GM12872 (cell line): ENCODE measurements around the gene SLAMF6.

Experiments used
- CTCF ChIP-seq: IDR thresholded peaks from 3 replicates; pipeline ENCODE4 v1.5.1; 2011; ENCODE audit warnings: low read depth, mild to moderate bottlenecking, low read length, moderate library complexity; ENCODE audit not compliant: insufficient read depth

SLAMF6 gene

DNA sequence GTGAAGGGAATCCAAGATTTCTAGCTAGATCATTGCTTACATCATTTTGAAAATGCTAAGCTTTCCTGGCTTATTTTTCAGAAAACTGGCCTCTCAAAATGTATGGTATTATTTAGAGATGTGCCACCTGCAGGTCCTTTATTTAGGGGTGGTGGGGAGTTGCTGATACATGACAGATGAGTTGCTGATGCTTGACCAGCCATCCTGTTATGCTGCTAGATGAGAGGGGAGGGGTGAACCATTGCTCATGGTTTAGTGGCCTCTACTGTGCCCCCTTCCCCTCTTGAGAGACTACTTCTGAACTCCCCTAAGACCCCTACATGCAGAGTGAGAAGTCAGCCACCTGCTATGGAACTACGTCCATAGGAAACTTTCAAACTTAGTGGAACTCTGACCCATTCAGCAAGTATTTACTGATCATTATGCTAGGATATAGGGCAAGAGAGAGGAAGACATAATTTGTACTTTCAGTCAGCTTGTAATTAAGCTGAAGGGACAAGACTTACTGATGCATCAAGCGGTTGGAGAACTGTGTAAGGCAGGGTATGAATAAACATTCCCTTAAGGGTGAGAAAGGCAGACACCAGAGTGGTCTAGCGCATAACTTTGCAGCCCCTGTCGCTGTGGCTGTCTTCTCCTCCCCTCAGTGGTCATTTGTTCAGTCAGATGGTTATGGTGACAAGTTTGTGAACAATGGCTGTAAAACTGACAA lies 34.6 kb downstream of the SLAMF6 start:
- TF ChIP-seq CTCF: no peak

GRCh38 chr1:160486453-160486852 lies 36.6 kb downstream of the SLAMF6 start:
- TF ChIP-seq CTCF: no peak

DNA sequence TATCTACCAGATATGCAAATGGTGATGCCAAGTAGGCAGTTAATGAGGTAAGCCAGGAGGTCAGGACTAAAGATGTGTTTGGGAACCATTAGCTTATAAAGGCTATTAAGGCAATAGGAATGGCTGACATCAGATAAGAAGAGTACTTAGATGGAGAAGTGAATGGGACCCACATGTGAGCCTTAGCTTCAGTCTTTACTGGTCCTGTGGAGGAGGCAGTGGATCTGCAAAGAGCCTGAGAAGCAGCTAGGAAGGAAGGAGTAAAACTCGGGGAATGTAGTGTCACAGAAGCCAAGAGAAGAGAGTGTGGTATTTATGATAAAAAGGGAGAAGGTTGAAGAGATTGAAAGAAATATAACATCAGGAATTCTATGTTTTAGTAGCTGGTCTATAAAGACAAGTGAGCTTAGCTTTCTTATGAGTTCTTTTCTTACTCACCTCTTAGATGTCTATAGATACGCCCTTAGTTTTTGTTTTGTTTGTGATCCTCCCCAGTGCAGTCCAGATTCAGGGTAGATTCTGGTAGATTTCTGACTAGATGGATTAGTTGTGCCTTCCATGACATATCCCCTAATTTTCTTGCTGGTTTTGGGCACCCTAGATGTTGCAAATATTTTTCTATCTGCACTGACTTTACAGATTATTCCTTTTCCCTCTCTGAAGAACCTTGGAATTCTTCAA lies 39.4 kb downstream of the SLAMF6 start:
- no peak for TF ChIP-seq CTCF

- TF ChIP-seq CTCF: no peak
Measured at GRCh38 chr1:160481979-160482596, 41.0 kb downstream of the SLAMF6 start.

GRCh38 chr1:160474392-160475242 lies 48.4 kb downstream of the SLAMF6 start:
- TF ChIP-seq CTCF: no peak

DNA sequence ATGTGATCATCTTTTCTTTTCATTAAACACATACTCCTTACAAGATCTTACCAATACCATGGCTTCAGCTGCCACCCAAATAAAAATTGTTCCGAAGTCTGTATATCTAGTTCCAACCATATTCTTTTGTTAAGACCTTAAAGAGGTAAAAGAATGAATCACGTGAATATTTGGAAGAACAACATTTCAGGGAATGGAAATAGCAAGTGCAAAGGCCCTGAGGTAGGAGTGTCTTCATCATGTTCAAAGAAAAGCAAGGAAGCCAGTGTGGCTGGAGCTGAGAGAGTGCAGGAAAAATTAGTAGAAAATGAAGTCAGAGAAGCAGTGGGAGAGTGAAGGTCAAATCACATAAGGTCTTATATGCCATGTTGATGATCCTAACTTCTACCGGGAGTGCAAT lies 50.9 kb downstream of the SLAMF6 start:
- no peak for TF ChIP-seq CTCF

DNA sequence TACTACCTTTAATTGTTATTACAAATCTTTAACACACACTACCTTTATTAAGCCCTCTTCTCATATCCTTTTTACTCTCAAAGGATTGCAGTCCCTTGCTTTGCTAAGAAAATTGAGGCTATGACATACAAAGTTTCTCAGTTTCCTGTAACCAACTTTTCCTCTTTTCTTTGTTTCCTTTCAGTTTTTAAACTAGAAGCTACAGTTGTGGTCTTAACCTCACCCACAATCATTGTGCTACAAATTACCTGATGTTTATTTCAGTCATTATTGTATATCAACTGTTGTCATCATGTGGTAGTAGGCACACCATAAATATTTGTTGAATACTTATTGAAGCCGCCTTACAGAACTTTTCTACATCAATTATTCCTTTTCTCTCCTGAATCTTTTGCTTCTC lies 51.8 kb downstream of the SLAMF6 start:
- TF ChIP-seq CTCF: no peak
